Measurements from ENCODE around the gene ISM2.

Gene ISM2

GRCh38 chr14:77507762-77508161, 9.1 kb upstream of the ISM2 start:
- ATAC-seq = no peak

- ATAC-seq = no peak
Measured at GRCh38 chr14:77505031-77505430, 6.4 kb upstream of the ISM2 start.

GRCh38 chr14:77503138-77503537, 4.5 kb upstream of the ISM2 start:
- ATAC-seq = no peak

GRCh38 chr14:77502109-77502782, 3.6 kb upstream of the ISM2 start:
- ATAC-seq = no peak

GRCh38 chr14:77498984-77499527, 440 bp upstream of the ISM2 start:
- ATAC-seq = peak in 1 of 2 donors; percentile 4

GRCh38 chr14:77495334-77495733, 3.3 kb downstream of the ISM2 start:
- ATAC-seq = no peak

- ATAC-seq = no peak
Measured at GRCh38 chr14:77491056-77491455, 7.6 kb downstream of the ISM2 start.

GRCh38 chr14:77490347-77490986, 8.1 kb downstream of the ISM2 start:
- no peak for ATAC-seq

- ATAC-seq = no peak
Measured at GRCh38 chr14:77489041-77489440, 9.6 kb downstream of the ISM2 start.

GRCh38 chr14:77488558-77488957, 10.1 kb downstream of the ISM2 start:
- no peak for ATAC-seq

GRCh38 chr14:77485901-77486678, 12.5 kb downstream of the ISM2 start:
- no peak for ATAC-seq

GRCh38 chr14:77485256-77485655, 13.4 kb downstream of the ISM2 start:
- ATAC-seq = no peak

GRCh38 chr14:77482422-77482821, 16.2 kb downstream of the ISM2 start:
- ATAC-seq = no peak

- no peak for ATAC-seq
Measured at GRCh38 chr14:77478796-77479195, 19.8 kb downstream of the ISM2 start.

- no peak for ATAC-seq
Measured at GRCh38 chr14:77478029-77478428, 20.6 kb downstream of the ISM2 start.

- no peak for ATAC-seq
Measured at GRCh38 chr14:77475432-77476115, 23.0 kb downstream of the ISM2 start.

GRCh38 chr14:77474479-77475177, 24.0 kb downstream of the ISM2 start:
- ATAC-seq = no peak

GRCh38 chr14:77473921-77474320, 24.7 kb downstream of the ISM2 start:
- ATAC-seq = no peak

GRCh38 chr14:77470224-77470870, 28.3 kb downstream of the ISM2 start:
- ATAC-seq = no peak

- ATAC-seq = no peak
Measured at GRCh38 chr14:77469539-77469938, 29.1 kb downstream of the ISM2 start.

- ATAC-seq = peak in 1 of 2 donors; percentile 9
Measured at GRCh38 chr14:77469067-77469505, 29.5 kb downstream of the ISM2 start.

- no peak for ATAC-seq
Measured at GRCh38 chr14:77467801-77468200, 30.8 kb downstream of the ISM2 start.

Data from activated CD4-positive, CD25-positive, alpha-beta regulatory T cell treated with anti-CD3 and anti-CD28 coated beads, Interleukin-2, amount 50 U/mL, for 24 hours (primary cell).